LHCN-M2 (cell line): ENCODE results near the gene ZNF607. TPM values are rescaled to one million over a fixed set of nuclear protein-coding genes. Genes with fewer than 3 reads are reported as not detected.
"Not testable (repeated sequence)": the region's sequence is repeated elsewhere in the genome, so short reads cannot be mapped to it uniquely, and the experiment has no call there.

Source experiments
- DNase-seq: peaks from one replicate; pipeline ENCODE4 v3.0.0-alpha.2; 2012; ENCODE audit warnings: low read depth
- polyA plus RNA-seq: library from polyadenylated mRNA; unstranded; fragments of >200 nt; gene quantifications from one replicate; pipeline ENCODE4 v1.2.1, GENCODE V29; 2012; ENCODE audit warnings: missing spikeins
- total RNA-seq: library from RNA; depleted of rRNA; stranded (reverse); fragments of >200 nt; gene quantifications from 2 replicates; pipeline ENCODE4 v1.2.3, GENCODE V29; 2014; rRNA removed

ZNF607 gene
- 4.7 and 6.1 TPM in 2 replicates for total RNA-seq
- polyA plus RNA-seq, result 2.0 TPM

DNA sequence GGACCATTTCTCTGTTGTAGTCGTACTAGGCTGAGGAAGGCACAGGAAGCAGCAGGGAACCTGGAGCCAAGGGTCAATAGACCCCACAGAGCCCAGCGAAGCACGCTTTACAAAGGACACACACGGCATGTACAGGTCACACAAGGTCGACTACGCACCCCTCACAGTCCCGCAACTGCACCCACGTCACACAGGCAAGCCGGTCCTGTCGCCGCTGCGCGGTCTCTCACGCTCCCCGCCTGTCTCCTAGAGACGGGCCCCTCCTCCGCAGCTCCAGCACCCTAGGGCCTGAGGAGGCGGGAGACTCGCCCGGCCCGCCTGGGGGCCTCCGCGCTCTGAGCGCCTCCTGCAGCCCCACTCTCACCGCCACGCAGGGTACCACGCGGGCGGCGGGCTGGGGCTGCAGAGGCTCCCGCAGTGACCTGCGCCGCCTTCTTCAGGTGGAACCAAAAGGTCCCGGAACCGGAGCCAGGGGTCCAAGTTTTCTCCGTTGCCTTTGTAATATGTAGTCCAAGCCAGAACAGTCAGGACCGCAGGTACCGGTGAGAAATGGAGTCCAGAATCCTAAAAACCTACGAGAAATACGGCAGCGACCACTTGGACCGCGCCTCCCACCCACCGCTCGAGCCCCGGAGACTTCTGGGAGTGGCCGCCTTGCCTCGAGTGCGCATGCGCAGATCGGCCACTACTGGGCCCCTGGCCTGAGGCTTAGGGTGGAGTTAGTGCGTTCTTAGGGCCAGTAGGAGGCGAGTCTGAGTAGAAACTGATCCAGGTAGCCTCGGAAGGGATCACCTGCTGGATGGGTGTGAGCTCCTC lies at the start of gene ZNF607:
ZNF607 (minus strand) TSS at position 651 of the 816 bp plus-strand sequence. CDS start 8,143 bp downstream, outside the sequence.
- DNase-seq, result peak; percentile 85

DNA sequence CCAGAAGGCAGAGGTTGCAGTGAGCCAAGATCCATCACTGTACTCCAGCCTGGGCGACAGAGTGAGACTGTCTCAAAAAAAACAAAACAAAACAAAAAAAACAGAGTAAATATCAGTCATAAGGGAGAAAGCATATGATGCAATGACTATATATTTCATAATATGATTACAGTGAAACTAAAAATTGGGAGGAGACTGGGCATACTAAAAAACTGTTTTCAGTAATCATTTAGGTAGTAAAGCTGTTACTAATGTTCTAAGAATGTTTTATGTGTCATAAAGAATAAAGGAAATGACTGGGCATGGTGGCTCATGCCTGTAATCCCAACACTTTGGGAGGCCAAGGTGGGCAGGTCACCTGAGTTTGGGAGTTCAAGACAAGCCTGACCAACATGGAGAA lies 43.9 kb upstream of the ZNF607 start:
- peak; percentile 31 for DNase-seq

DNA sequence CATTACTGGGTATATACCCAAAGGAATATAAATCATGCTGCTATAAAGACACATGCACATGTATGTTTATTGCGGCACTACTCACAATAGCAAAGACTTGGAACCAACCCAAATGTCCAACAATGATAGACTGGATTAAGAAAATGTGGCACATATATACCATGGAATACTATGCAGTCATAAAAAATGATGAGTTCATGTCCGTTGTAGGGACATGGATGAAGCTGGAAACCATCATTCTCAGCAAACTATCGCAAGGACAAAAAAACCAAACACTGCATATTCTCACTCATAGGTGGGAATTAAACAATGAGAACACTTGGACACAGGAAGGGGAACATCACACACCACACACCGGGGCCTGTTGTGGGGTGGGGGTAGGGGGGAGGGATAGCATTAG lies 38.1 kb upstream of the ZNF607 start:
- DNase-seq, result not testable (repeated sequence)

DNA sequence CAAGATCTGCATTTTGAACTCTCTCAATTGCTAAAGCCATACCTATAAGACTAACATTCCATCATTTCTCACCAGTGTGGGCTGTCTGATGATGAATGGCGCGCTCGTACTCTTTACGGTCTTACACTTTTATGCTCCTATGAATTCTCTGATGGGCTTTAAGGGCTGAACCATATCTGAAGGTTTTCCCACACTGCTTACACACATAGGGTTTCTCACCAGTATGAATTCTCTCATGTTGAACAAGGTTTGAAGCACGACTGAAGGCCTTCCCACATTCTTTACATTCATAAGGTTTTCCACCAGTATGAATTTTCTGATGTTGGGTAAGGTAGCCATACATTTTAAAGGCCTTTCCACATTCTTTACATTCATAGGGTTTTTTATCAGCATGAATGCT lies 18.8 kb upstream of the ZNF607 start:
- peak; percentile 4 for DNase-seq

DNA sequence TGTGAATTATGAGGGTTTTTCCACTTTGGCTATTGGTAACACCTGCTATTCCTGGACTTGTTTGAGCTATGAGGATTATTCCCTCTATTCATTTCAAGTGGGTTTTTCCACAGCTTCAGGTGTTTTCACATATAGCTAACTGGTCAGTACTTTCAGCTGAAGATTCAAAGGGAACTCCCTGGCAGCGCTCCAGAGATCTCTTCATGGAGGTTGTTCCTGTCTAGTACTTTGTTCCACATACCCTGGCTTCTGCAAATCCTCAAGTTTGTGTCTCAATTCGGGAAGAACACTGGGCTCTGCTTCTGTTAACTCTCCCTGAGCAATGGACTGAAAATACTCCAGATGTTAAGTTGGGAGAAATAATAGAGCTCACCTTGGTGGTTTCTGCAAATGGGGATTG lies 5.6 kb upstream of the ZNF607 start:
- DNase-seq, result no peak

DNA sequence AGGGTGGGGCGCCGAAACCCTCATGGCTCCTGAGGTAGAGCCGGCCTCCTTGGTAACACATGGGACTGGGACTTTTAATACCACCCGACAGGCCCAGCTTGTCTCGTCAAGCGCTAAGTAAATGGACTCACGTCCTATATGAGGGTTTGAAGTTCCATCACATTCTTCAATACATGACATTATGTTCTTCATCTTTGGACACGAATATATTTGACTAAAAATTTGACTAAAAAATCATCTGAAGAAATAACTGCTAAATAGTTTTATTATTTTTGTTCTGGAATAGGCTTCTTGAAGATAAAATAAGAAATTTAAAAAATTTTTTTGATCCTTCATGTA lies 335 bp upstream of the ZNF607 start:
- no peak for DNase-seq

DNA sequence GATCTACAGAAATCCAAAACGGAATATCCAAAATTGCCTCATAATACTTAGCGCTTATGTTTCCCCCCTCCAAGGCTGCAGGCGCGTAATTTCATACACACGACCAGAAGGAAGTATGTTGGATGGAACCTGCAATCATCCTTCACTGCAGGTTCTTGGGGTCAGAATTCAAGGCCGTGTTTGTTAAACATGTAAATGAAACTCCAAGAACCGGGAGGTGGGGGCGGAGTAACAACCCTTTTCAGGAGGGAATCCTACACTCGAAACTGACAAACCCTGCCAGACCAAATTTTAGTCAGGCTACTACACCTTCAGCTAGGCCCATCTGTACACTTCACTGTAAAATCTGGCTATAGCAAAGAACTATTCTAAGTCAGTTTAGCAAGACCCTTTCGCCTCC lies 1.3 kb downstream of the ZNF607 start:
- no peak for DNase-seq

DNA sequence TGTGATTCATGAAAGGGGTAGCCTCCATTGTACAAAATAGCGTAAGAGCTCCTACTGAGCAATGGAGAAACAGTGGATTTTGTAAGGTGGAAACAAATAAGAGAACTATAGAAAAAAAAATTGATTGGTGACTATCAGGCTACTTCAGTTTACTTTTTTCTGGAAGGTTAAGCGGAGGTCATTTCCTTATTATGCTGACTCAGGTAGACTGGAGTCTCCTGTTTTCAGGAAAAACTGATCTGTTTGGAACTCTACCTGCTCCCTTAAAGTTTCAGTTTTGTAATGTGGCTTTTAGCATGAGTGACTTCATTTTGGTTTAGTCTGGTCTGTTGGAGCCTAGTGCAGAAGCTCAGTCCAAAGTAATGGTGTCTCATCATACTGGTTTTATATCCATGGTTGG lies 3.4 kb downstream of the ZNF607 start:
- no peak for DNase-seq

DNA sequence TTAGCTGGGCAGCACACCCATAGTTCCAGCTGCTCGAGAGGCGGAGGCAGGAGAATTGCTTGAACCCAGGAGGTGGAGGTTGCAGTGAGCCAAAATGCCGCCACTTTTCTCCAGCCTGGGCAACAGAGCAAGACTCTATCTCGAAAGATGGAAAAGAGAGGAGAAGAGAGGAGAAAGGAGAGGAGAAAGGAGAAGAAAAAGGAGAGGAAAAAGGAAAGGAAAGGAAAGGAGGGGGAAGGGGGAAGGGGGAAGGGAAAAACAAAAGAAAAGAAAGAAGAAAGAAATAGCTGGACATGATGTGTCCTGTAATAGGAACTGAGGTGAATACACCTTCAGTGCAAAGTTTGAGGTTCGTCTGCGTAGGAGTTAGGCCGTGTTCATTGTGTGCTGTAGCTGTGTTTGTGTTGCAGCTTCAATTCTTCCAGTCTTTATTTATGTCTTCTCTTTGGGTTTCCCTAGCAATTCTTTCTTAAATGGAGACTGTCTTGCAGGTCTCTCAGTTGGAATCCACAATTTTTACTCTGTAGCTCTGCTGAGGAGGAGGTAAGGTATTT lies 13.4 kb downstream of the ZNF607 start:
- DNase-seq, result no peak

DNA sequence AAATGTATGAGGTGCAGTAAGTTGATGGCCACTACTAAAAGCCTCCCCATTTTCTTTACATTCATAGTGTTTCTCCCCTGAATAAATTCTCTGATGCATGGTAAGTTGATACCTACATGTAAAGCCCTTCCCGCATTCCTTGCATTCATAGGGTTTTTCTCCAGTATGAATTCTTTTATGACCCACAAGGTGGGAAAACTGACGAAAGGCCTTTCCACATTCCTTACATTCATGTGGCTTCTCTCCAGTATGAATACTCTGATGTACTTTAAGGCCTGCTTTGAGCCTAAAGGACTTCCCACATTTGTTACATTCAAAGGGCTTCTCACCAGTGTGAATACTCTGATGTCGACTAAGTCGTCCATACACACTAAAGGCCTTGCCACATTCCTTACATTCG lies 20.5 kb downstream of the ZNF607 start:
- peak; percentile 15 for DNase-seq

DNA sequence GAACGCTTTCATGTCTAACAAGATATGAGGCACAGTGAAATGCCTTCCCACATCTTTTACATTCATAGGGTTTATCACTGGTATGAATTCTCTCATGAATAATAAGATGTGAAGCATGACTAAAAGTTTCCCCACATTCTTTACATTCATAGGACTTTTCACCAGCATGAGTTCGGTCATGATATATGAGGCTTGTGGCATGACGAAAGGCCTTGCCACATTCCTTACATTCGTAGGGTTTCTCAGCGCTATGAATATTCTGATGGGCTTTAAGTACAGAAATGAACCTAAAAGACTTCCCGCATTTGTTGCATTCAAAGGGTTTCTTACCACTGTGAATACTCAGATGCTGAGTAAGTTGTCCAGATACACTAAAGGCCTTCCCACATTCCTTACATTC lies 21.3 kb downstream of the ZNF607 start:
- DNase-seq, result no peak

DNA sequence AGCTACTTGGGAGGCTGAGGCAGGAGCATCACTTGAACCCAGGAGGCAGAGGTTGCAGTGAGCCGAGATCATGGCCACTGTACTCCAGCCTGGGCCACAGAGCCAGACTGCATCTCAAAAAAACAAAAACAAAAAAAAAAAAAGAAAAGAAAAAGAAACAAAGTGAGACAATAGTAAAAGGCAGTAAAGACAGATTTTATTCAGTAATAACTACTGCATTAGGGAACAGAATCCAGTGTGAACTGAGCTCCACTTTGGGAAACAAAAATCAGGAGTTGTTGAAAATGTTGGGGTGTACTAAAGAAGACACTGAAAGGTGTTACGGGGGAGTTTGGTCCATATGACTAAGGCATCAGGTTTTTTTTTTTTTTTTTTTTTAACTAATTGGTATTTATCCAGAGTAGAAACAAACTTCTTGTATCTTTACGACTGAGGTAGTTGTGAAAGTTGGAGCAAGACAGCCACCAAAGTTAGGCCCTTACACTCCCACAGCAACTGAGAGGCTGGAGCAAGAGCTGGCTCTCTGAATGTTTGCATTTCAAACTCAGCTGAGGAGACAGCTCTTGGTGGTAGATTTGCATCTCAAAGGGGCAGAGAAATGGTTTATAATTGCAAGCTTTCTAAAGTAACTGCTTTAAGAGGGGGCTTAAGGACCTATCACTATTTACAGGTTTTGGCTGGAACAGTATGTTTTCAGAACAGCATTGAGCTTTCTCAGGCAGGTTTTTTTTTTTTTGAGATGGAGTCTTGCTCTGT lies 24.2 kb downstream of the ZNF607 start:
- DNase-seq, result no peak

DNA sequence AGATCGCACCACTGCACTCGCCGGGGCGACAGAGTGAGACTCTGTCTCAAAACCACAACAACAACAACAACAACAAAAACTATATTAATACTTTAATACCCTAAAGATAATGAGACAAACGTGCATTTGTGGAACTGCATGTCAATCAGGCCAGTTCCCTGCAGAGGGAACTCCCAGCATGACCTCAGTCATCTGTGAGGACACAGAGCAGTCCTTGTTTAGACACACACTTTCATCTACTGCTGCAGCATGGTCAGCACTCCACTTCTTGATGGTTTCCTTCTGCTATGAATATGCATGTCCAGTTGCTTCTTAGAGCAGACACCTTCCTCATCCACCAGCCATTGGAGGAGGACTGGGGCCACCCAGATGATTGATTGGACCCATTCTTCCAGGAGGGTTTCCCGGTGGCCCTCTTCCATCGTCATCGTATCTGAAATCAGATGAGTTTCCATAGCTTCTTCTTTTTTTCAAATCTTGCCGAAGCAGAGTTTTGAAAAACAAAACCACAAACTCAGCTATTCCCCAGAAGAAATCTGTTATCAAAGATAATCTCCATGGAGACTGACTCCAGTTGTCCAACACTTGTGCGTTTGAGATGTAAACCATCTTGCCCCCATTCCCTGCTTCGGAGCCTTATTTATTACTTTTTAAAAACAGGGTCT lies 26.5 kb downstream of the ZNF607 start:
- DNase-seq, result no peak

DNA sequence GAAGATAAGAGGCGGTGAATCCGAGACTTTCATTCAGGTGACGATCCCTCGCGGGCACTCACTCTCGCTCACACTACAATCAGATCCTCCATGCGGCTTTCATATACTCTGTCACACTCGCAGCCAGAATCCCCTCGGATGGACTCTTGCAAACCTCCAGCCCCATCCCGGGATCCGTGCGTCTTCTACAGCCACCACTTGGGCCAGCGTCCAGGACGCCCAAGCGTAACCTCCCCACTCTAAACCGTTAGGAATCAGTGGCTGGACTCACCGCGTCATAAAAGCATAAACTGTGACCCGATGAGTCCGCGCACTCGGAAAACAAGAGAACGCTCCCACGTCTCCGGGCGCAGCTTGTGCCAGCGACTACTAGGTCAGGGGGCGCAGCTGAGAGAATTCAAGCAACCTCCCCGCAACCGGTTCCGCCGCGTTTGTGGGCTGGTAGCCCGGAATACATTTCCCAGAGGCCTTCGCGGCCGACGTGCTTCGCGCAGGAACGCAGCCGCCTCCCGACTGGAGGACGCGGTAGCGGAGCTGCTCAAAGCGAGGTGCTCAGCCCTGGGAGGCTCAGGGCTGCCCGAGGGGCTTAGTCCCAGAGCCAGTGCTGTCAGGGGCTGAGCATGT lies 27.6 kb downstream of the ZNF607 start:
- no peak for DNase-seq

DNA sequence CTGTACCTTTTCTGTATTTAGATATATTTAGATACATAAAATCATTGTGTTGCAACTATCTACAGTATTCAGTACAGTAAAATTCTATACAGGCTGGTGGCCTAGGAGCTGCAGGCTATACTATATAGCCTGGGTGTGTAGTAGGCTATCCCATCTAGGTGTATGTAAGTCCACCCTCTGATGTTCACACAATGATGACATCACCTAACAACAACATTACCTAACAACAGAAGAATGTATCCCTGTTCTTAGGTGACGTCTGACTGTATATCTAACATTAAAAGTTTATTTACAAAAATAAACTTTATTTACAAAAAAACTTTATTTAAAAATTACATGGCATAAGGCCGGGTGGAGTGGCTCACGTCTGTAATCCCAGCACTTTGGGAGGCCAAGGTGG lies 36.0 kb downstream of the ZNF607 start:
- DNase-seq, result no peak

DNA sequence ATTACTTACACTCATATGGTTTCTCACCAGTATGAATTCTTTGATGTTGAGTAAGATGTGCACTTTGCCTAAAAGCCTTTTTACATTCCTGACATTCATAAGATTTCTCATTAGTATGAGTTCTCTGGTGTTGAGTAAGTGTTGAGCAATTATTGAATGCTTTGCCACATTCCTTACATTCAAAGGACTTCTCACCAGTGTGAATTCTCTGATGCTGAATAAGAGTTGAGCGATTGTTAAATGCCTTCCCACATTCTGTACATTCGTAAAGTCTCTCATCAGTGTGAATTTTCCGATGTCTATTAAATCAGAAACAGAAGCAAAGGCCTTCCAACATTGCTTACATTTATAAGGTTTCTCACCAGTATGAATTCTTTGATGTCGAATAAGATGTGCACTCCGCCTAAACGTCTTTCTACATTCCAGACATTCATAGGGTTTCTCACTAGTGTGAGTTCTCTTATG lies 50.1 kb downstream of the ZNF607 start:
- DNase-seq, result no peak

DNA sequence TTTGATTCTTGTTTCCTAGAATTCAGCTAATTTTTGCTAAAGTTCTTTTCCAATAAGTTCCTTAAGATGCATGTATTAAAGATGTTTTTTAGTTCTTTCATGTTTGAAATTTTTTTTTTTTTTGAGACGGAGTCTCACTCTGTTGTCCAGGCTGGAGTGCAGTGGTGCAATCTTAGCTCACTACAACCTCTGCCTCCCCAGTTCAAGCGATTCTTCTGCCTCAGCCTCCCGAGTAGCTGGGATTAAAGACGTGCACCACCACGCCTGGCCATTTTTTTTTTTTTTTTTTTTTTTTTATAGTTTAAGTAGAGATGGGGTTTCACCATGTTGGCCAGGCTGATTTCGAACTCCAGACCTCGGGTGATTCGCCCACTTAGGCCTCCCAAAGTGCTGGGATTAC lies 62.4 kb downstream of the ZNF607 start:
- DNase-seq, result not testable (repeated sequence)

DNA sequence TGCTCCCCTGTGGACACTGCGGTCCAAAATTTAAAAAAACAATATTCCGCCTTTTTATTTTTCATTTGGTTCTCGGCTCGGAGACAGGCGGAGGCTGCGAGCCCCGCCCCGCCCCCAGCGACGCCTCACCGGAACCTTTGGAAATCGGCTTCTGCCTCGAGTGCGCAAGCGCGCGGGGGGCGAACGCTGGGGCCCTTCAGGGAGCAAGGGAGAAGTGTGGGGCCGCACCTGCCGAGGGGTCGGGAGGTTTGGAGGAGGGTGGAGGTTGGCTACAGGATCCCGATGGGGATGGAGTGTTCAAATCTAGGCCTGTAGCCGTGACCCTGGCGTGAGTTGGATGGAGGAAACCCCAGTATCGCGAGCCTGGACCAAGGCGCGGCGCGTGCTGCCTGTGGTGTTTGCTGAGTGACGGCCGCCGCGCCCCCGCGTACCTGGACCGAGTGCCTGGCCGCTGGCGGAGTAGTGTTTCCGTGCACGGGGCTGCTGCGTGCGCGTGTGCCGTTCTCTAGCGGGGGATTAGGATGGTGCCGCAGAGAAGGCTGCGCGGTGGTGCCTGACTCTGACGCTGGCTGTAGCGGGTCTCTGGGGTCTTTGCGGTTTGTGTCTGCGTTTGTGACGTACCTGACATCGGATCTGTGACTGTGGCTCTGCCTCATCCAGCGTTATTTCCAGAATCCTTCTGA lies 63.7 kb downstream of the ZNF607 start:
- DNase-seq, result peak; percentile 79

DNA sequence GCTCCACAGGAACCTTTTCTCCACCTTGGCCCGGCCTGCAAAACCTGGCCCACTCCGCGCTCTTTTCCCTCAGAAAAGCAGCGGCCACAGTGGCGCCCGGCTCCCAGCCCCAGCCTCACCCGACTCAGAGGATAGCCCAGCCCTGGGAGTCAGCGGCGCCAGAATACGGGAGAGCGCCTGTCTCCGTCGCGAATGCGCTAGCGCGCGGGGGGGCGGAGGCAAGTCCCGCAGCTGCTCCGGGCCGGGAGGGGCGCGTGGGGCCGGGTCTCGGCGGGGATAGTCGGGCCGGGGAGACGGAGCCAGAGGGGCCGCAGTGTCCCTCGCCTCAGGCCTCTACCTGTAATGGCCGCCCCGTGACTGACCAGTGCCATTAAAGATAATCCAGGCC lies 64.3 kb downstream of the ZNF607 start, which contains the start of gene ZFP30:
ZFP30 (minus strand) TSS at position 165 of the 388 bp plus-strand sequence. CDS start 7,643 bp downstream, outside the sequence.
- peak; percentile 85 for DNase-seq

DNA sequence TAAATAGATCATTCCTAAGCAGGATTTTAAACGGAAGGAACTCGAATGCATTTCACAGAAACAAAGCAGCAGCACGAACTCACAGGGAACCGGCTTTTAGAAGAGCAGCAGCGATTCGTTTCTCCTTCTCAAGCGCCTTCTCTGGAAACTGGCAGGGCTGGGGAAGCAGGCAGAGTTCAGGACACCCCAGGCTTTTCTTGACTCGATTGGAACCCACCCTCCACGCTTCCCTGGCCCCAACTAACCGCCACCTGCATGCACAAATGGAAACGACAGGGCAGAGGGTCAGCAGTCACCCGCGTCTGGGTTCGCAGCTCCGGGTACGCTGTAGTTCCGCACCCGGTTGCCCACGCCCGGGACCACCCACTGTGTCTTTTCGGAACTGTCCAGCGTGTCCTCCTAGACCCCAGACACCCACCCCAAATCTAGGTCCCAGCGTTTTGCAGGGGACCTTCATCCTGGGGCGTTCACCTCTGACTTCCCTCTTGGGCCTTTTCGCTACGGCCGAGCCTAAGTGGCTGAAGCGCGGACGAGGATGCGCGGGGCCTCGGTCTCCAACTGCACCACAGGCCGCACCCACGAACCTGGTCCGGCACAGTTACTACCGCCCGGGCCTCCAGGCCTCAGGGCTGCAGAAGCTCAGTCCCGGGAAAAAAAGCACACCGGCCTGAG lies 64.8 kb downstream of the ZNF607 start:
- DNase-seq, result peak; percentile 30
